ENCODE data around the gene SGMS1.
"Not testable (repeated sequence)": the region's sequence is repeated elsewhere in the genome, so short reads cannot be mapped to it uniquely, and the experiment has no call there.

Gene SGMS1

GRCh38 chr10:50577681-50578350 is 45.9 kb downstream of the SGMS1 start:
- no peaks in the 10 kb centered on the region for H3K9me3 ChIP-seq
- H3K4me1 ChIP-seq = peaks cover 10% of the 10 kb centered on the region
- no peaks in the 10 kb centered on the region for H3K36me3 ChIP-seq (replicated peaks)
- peak; percentile 34 to 42 for DNase-seq (ENCODE audit: low spot score in 2 of 2)
- no peaks in the 10 kb centered on the region for H3K27me3 ChIP-seq (ENCODE audit: low read depth)
- no peak overlapping the region for H3K4me3 ChIP-seq
- in situ Hi-C loops (cut with MboI; ENCODE audit: low sequenced_read_pairs) = no loop called here

- DNase-seq (ENCODE audit: low spot score in 2 of 2) = no peak
- H3K9me3 ChIP-seq = no peaks in the 10 kb centered on the region
- H3K4me1 ChIP-seq = peaks cover 10% of the 10 kb centered on the region
- no peaks in the 10 kb centered on the region for H3K36me3 ChIP-seq (replicated peaks)
- H3K4me3 ChIP-seq = no peak overlapping the region
- in situ Hi-C loops (cut with MboI; ENCODE audit: low sequenced_read_pairs) = no loop called here
- no peaks in the 10 kb centered on the region for H3K27me3 ChIP-seq (ENCODE audit: low read depth)
Measured at GRCh38 chr10:50577010-50577409, 46.7 kb downstream of the SGMS1 start.

GRCh38 chr10:50576245-50576815 is 47.4 kb downstream of the SGMS1 start:
- no peak for DNase-seq (ENCODE audit: low spot score in 2 of 2)
- peaks cover 7% of the 10 kb centered on the region for H3K4me1 ChIP-seq

GRCh38 chr10:50575477-50576244 is 48.1 kb downstream of the SGMS1 start:
- Histone ChIP-seq H3K27me3 (ENCODE audit: low read depth) (no peaks in the 10 kb centered on the region), H3K36me3 (replicated peaks) (no peaks in the 10 kb centered on the region), H3K4me3 (no peak overlapping the region), H3K9me3 (no peaks in the 10 kb centered on the region), H3K4me1 (peaks cover 6% of the 10 kb centered on the region)
- in situ Hi-C loops (cut with MboI; ENCODE audit: low sequenced_read_pairs) = no loop called here
- DNase-seq (ENCODE audit: low spot score in 2 of 2) = no peak

More at GRCh38 chr10:50576245-50576815, 47.4 kb downstream of the SGMS1 start:
- no peak overlapping the region for H3K4me3 ChIP-seq
- H3K36me3 ChIP-seq (replicated peaks) = no peaks in the 10 kb centered on the region
- H3K9me3 ChIP-seq = no peaks in the 10 kb centered on the region
- in situ Hi-C loops (cut with MboI; ENCODE audit: low sequenced_read_pairs) = no loop called here
- no peaks in the 10 kb centered on the region for H3K27me3 ChIP-seq (ENCODE audit: low read depth)

GRCh38 chr10:50574931-50575330 is 48.8 kb downstream of the SGMS1 start:
- DNase-seq (ENCODE audit: low spot score in 2 of 2) = no peak
- no peaks in the 10 kb centered on the region for H3K9me3 ChIP-seq
- no peaks in the 10 kb centered on the region for H3K36me3 ChIP-seq (replicated peaks)
- H3K4me3 ChIP-seq = no peak overlapping the region
- H3K4me1 ChIP-seq = peaks cover 6% of the 10 kb centered on the region
- in situ Hi-C loops (cut with MboI; ENCODE audit: low sequenced_read_pairs) = no loop called here
- H3K27me3 ChIP-seq (ENCODE audit: low read depth) = no peaks in the 10 kb centered on the region

- no peaks in the 10 kb centered on the region for H3K36me3 ChIP-seq (replicated peaks)
- DNase-seq (ENCODE audit: low spot score in 2 of 2) = no peak
- no peaks in the 10 kb centered on the region for H3K27me3 ChIP-seq (ENCODE audit: low read depth)
- in situ Hi-C loops (cut with MboI; ENCODE audit: low sequenced_read_pairs) = no loop called here
- no peak overlapping the region for H3K4me3 ChIP-seq
- peaks cover 6% of the 10 kb centered on the region for H3K4me1 ChIP-seq
- H3K9me3 ChIP-seq = no peaks in the 10 kb centered on the region
Measured at GRCh38 chr10:50574305-50574704, 49.5 kb downstream of the SGMS1 start.

GRCh38 chr10:50572017-50572491 is 51.7 kb downstream of the SGMS1 start:
- Histone ChIP-seq H3K36me3 (replicated peaks) (no peaks in the 10 kb centered on the region), H3K4me3 (no peak overlapping the region), H3K27me3 (ENCODE audit: low read depth) (no peaks in the 10 kb centered on the region), H3K9me3 (no peaks in the 10 kb centered on the region), H3K4me1 (no peaks in the 10 kb centered on the region)
- in situ Hi-C loops (cut with MboI; ENCODE audit: low sequenced_read_pairs) = no loop called here
- DNase-seq (ENCODE audit: low spot score in 2 of 2) = no peak

GRCh38 chr10:50568750-50569149 is 55.0 kb downstream of the SGMS1 start:
- in situ Hi-C loops (cut with MboI; ENCODE audit: low sequenced_read_pairs); H3K4me1 ChIP-seq: not testable (repeated sequence)

GRCh38 chr10:50567384-50567783 is 56.4 kb downstream of the SGMS1 start:
- DNase-seq (ENCODE audit: low spot score in 2 of 2) = no peak
- Histone ChIP-seq H3K27me3 (ENCODE audit: low read depth) (no peaks in the 10 kb centered on the region), H3K36me3 (replicated peaks) (no peaks in the 10 kb centered on the region), H3K4me3 (no peak overlapping the region), H3K9me3 (no peaks in the 10 kb centered on the region), H3K4me1 (peaks cover 8% of the 10 kb centered on the region)
- in situ Hi-C loops (cut with MboI; ENCODE audit: low sequenced_read_pairs) = no loop called here

More at GRCh38 chr10:50568750-50569149, 55.0 kb downstream of the SGMS1 start:
- H3K36me3 ChIP-seq (replicated peaks); DNase-seq (ENCODE audit: low spot score in 2 of 2); H3K27me3 ChIP-seq (ENCODE audit: low read depth); H3K4me3 ChIP-seq; H3K9me3 ChIP-seq: not testable (repeated sequence)

- in situ Hi-C loops (cut with MboI; ENCODE audit: low sequenced_read_pairs) = no loop called here
- H3K36me3 ChIP-seq (replicated peaks) = no peaks in the 10 kb centered on the region
- H3K4me3 ChIP-seq = no peak overlapping the region
- DNase-seq (ENCODE audit: low spot score in 2 of 2) = no peak
- H3K27me3 ChIP-seq (ENCODE audit: low read depth) = no peaks in the 10 kb centered on the region
- no peaks in the 10 kb centered on the region for H3K9me3 ChIP-seq
- peaks cover 8% of the 10 kb centered on the region for H3K4me1 ChIP-seq
Measured at GRCh38 chr10:50566150-50566549, 57.6 kb downstream of the SGMS1 start.

GRCh38 chr10:50565301-50566083 is 58.3 kb downstream of the SGMS1 start:
- Histone ChIP-seq H3K4me3 (no peak overlapping the region), H3K4me1 (peaks cover 8% of the 10 kb centered on the region), H3K36me3 (replicated peaks) (no peaks in the 10 kb centered on the region), H3K27me3 (ENCODE audit: low read depth) (no peaks in the 10 kb centered on the region), H3K9me3 (no peaks in the 10 kb centered on the region)
- in situ Hi-C loops (cut with MboI; ENCODE audit: low sequenced_read_pairs) = no loop called here
- no peak for DNase-seq (ENCODE audit: low spot score in 2 of 2)

GRCh38 chr10:50563906-50564305 is 59.9 kb downstream of the SGMS1 start:
- no peaks in the 10 kb centered on the region for H3K36me3 ChIP-seq (replicated peaks)
- no peak for DNase-seq (ENCODE audit: low spot score in 2 of 2)
- H3K4me3 ChIP-seq = no peak overlapping the region
- H3K27me3 ChIP-seq (ENCODE audit: low read depth) = no peaks in the 10 kb centered on the region
- no peaks in the 10 kb centered on the region for H3K9me3 ChIP-seq
- H3K4me1 ChIP-seq = peaks cover 8% of the 10 kb centered on the region
- in situ Hi-C loops (cut with MboI; ENCODE audit: low sequenced_read_pairs) = no loop called here

- in situ Hi-C loops (cut with MboI; ENCODE audit: low sequenced_read_pairs) = no loop called here
- Histone ChIP-seq H3K36me3 (replicated peaks) (no peaks in the 10 kb centered on the region), H3K4me3 (no peak overlapping the region), H3K27me3 (ENCODE audit: low read depth) (no peaks in the 10 kb centered on the region), H3K9me3 (no peaks in the 10 kb centered on the region), H3K4me1 (peaks cover 8% of the 10 kb centered on the region)
- DNase-seq (ENCODE audit: low spot score in 2 of 2) = peak in 1 of 2 experiments; percentile 26
Measured at GRCh38 chr10:50561816-50562215, 61.9 kb downstream of the SGMS1 start.
